Calu3 (cell line): Measurements from ENCODE around the gene TEX44. TPM values are rescaled to one million over a fixed set of nuclear protein-coding genes. Genes with fewer than 3 reads are reported as not detected.
A peak's percentile ranks its signal among the peaks of the same experiment; 100 is the strongest.

Experiments
- BruUV-seq: library from RNA; stranded (reverse); fragments of 400-500 nt; replicated peaks from 2 replicates; lab custom pipeline; 2021; lab: Mats Ljungman, UMichigan
- CTCF ChIA-PET: fragments of 300-600 bp; sonication (Branson Sonifier 250); formaldehyde crosslinking; loops from one replicate; lab custom pipeline; 2022; ENCODE audit warnings: antibody characterized with exemption; lab: Charles Lee
- DNase-seq: peaks from one replicate; pipeline ENCODE4 v3.0.0; 2022
- H3K27ac Mint-ChIP-seq: one replicate; pipeline ENCODE4 v1.8.0; 2022; ENCODE audit warnings: mixed read lengths; ENCODE audit not compliant: unreplicated experiment
- H3K27me3 Mint-ChIP-seq: one replicate; pipeline ENCODE4 v1.8.0; 2022; ENCODE audit warnings: mixed read lengths; ENCODE audit not compliant: unreplicated experiment
- H3K36me3 Mint-ChIP-seq: one replicate; pipeline ENCODE4 v1.8.0; 2022; ENCODE audit warnings: mild to moderate bottlenecking, moderate library complexity, mixed read lengths; ENCODE audit not compliant: insufficient read depth, unreplicated experiment
- H3K4me1 Mint-ChIP-seq: one replicate; pipeline ENCODE4 v1.8.0; 2022; ENCODE audit warnings: mild to moderate bottlenecking, low read depth, mixed read lengths; ENCODE audit not compliant: unreplicated experiment
- H3K4me3 Mint-ChIP-seq: one replicate; pipeline ENCODE4 v1.8.0; 2022; ENCODE audit warnings: mild to moderate bottlenecking, low read depth, moderate library complexity, mixed read lengths; ENCODE audit not compliant: unreplicated experiment
- H3K9me3 Mint-ChIP-seq: one replicate; pipeline ENCODE4 v1.8.0; 2022; ENCODE audit warnings: low read depth, mixed read lengths; ENCODE audit not compliant: unreplicated experiment
- CTCF ChIP-seq: fragments of 200-600 bp; IDR thresholded peaks from one replicate; pipeline ENCODE4 v1.8.0; 2022; ENCODE audit warnings: antibody characterized with exemption; ENCODE audit not compliant: unreplicated experiment
- intact Hi-C: fragments of 100-400 bp; cut with micrococcal nuclease; formaldehyde crosslinking; loops from one replicate; pipeline ENCODE4 v1.10.0; 2022; ENCODE audit not compliant: unreplicated experiment
- total RNA-seq: library from RNA; stranded (reverse); gene quantifications from 2 replicates; pipeline ENCODE4 v1.2.3, GENCODE V29; 2022

Gene TEX44
- total RNA-seq, 1 experiment from 2014 or later: not detected

GRCh38 chr2:231563378-231563961 lies 29.2 kb upstream of the TEX44 start:
- Mint-ChIP-seq H3K9me3 (no peaks in the 10 kb centered on the region), H3K27ac (no peak overlapping the region), H3K4me1 (no peaks in the 10 kb centered on the region), H3K36me3 (no peaks in the 10 kb centered on the region), H3K27me3 (no peaks in the 10 kb centered on the region), H3K4me3 (no peak overlapping the region)
- intact Hi-C loops: loop anchor here (1.0 kb wide), 1 partner anchor 38 kb away; no protein-coding TSS in a partner anchor
- peak; percentile 64 for DNase-seq
- TF ChIP-seq CTCF: peak; percentile 85
- CTCF ChIA-PET: interaction anchor here (0.6 to 2.0 kb wide), 8 partner anchors 22 to 152 kb away, joined by 3 to 20 read pairs (median 3); no protein-coding TSS in a partner anchor
- BruUV-seq: no TSS peak

- Mint-ChIP-seq H3K4me1 (no peaks in the 10 kb centered on the region), H3K4me3 (no peak overlapping the region), H3K27ac (no peak overlapping the region), H3K9me3 (no peaks in the 10 kb centered on the region), H3K36me3 (no peaks in the 10 kb centered on the region), H3K27me3 (no peaks in the 10 kb centered on the region)
- no TSS peak for BruUV-seq
- DNase-seq: no peak
- CTCF ChIA-PET: interaction anchor here (0.5 to 1.6 kb wide), 3 partner anchors 12 to 212 kb away, joined by 3 to 4 read pairs (median 3); no protein-coding TSS in a partner anchor
- TF ChIP-seq CTCF: no peak
- intact Hi-C loops: no loop called here
Observed at GRCh38 chr2:231565887-231566594, 26.6 kb upstream of the TEX44 start.

- no TSS peak for BruUV-seq
- H3K27ac Mint-ChIP-seq: no peak overlapping the region
- H3K36me3 Mint-ChIP-seq: no peaks in the 10 kb centered on the region
- H3K4me3 Mint-ChIP-seq: no peak overlapping the region
- H3K27me3 Mint-ChIP-seq: no peaks in the 10 kb centered on the region
- CTCF ChIA-PET: no interaction called here
- no peaks in the 10 kb centered on the region for H3K9me3 Mint-ChIP-seq
- TF ChIP-seq CTCF: no peak
- intact Hi-C loops: no loop called here
- H3K4me1 Mint-ChIP-seq: no peaks in the 10 kb centered on the region
- no peak for DNase-seq
Observed at GRCh38 chr2:231567159-231567558, 25.5 kb upstream of the TEX44 start.

GRCh38 chr2:231568098-231568784 lies 24.4 kb upstream of the TEX44 start:
- H3K27ac Mint-ChIP-seq: no peak overlapping the region
- no peaks in the 10 kb centered on the region for H3K27me3 Mint-ChIP-seq
- no peak for DNase-seq
- no peak overlapping the region for H3K4me3 Mint-ChIP-seq
- CTCF ChIA-PET: no interaction called here
- H3K36me3 Mint-ChIP-seq: no peaks in the 10 kb centered on the region
- intact Hi-C loops: no loop called here
- H3K4me1 Mint-ChIP-seq: no peaks in the 10 kb centered on the region
- no peaks in the 10 kb centered on the region for H3K9me3 Mint-ChIP-seq
- BruUV-seq: no TSS peak
- TF ChIP-seq CTCF: no peak
